Activated T-cell treated with anti-CD3 and anti-CD28 coated beads, Interleukin-2, amount 50 U/mL, for 1 hour (primary cell): ENCODE measurements around the gene CFAP92.

Experiments used
- DNase-seq: peaks from one replicate; pipeline ENCODE4 v3.0.0-alpha.2; 2020

The CFAP92 gene

GRCh38 chr3:129005526-129006303 is 11.8 kb upstream of the CFAP92 start:
- DNase-seq = no peak

GRCh38 chr3:129004639-129005295 is 10.9 kb upstream of the CFAP92 start:
- no peak for DNase-seq

GRCh38 chr3:129003578-129004112 is 9.8 kb upstream of the CFAP92 start:
- DNase-seq = peak; percentile 70

- DNase-seq = no peak
These were observed 9.0 kb upstream of the CFAP92 start for GRCh38 chr3:129002573-129003569.

- peak; percentile 52 for DNase-seq
These were observed 8.1 kb upstream of the CFAP92 start for GRCh38 chr3:129001806-129002572.

- peak; percentile 27 for DNase-seq
These were observed 7.4 kb upstream of the CFAP92 start, which contains the start of gene EFCC1 for GRCh38 chr3:129001101-129001805. Gene EFCC1, plus strand, starts transcription at chr3:129001304. Its CDS starts 325 bp downstream, at chr3:129001629.

GRCh38 chr3:129000742-129001100 is 6.8 kb upstream of the CFAP92 start:
- DNase-seq = no peak

GRCh38 chr3:128999102-128999501 is 5.2 kb upstream of the CFAP92 start:
- no peak for DNase-seq

- DNase-seq = no peak
These were observed 4.7 kb upstream of the CFAP92 start for GRCh38 chr3:128998561-128998960.

- DNase-seq = no peak
These were observed 3.7 kb upstream of the CFAP92 start for GRCh38 chr3:128997486-128998133.

- DNase-seq = no peak
These were observed 2.9 kb upstream of the CFAP92 start for GRCh38 chr3:128996726-128997125.

- DNase-seq = no peak
These were observed 2.3 kb upstream of the CFAP92 start for GRCh38 chr3:128996200-128996599.

GRCh38 chr3:128995737-128996136 is 1.9 kb upstream of the CFAP92 start:
- no peak for DNase-seq

- no peak for DNase-seq
These were observed 988 bp upstream of the CFAP92 start for GRCh38 chr3:128994581-128995546.

- DNase-seq = no peak
These were observed 267 bp upstream of the CFAP92 start for GRCh38 chr3:128994173-128994512.

- DNase-seq = no peak
These were observed 883 bp downstream of the CFAP92 start for GRCh38 chr3:128992926-128993460.

GRCh38 chr3:128991355-128991895 is 2.5 kb downstream of the CFAP92 start:
- DNase-seq = no peak

- no peak for DNase-seq
These were observed 5.6 kb downstream of the CFAP92 start for GRCh38 chr3:128988286-128988685.
